SH-SY5Y (cell line): ENCODE measurements around the gene LINC01488.

Source experiments
- GATA2 ChIP-seq: IDR thresholded peaks from 2 replicates; pipeline ENCODE4 v1.6.1; 2011; ENCODE audit warnings: mild to moderate bottlenecking, low read depth, low read length
- GATA3 ChIP-seq: IDR thresholded peaks from 2 replicates; pipeline ENCODE4 v1.6.1; 2011; ENCODE audit warnings: low read depth, mild to moderate bottlenecking, low read length, moderate library complexity

DNA sequence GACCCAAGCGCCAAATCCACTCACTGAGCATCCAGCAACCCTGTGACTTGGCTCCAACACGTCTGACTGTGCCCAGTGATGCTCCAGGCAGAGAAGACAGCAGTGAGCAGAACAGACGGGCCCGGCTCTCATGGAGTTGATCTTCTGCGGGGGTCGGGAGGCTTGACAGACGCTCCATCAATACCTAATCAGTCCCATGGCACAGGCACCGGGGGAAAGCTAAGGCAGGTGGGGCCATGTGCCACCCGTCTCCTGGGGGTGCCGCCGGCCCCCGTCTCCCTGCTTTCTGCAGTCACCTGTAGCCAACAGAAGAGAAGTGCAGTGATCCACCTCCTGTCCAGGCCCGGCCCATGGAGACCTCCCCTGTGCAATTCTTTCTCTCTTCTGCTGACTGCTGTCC, 47.5 kb downstream of the LINC01488 start:
- no peak for TF ChIP-seq GATA2
- no peak for TF ChIP-seq GATA3
